Stimulated activated CD4-positive, alpha-beta T cell treated with anti-CD3 and anti-CD28 coated beads, Interleukin-12 subunit alpha, Interleukin-12 subunit beta, amount 100 ng/mL, for 24 hours (primary cell): Measurements from ENCODE around the gene PAGR1.
"Not testable (repeated sequence)": the region's sequence is repeated elsewhere in the genome, so short reads cannot be mapped to it uniquely, and the experiment has no call there.

Source experiments
- DNase-seq, 2 experiments: peaks; one replicate each; pipeline ENCODE4 v3.0.0-alpha.2; 2020; ENCODE audit warnings: low read depth in 2 of 2

PAGR1 gene

DNA sequence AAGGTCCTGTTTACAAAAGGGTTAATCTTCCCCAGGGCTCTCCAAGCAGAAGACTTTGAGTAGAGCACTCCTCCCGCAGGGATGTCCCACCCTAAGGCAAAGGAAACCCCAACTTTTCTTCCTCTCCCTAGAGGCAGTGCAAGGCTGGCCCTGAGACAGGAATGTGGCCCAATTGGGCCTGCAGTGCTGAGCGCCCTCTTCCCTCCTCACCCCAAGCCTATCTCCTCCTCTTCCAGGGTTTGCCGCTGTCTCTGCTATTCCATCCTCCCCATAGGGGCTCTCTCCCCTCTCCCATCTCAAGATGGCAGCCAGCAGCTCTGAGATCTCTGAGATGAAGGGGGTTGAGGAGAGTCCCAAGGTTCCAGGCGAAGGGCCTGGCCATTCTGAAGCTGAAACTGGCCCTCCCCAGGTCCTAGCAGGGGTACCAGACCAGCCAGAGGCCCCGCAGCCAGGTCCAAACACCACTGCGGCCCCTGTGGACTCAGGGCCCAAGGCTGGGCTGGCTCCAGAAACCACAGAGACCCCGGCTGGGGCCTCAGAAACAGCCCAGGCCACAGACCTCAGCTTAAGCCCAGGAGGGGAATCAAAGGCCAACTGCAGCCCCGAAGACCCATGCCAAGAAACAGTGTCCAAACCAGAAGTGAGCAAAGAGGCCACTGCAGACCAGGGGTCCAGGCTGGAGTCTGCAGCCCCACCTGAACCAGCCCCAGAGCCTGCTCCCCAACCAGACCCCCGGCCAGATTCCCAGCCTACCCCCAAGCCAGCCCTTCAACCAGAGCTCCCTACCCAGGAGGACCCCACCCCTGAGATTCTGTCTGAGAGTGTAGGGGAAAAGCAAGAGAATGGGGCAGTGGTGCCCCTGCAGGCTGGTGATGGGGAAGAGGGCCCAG lies 3.0 kb upstream of the PAGR1 start:
- no peak for DNase-seq

- DNase-seq = no peak
Measured at GRCh38 chr16:29813644-29814562, 2.0 kb upstream of the PAGR1 start.

- no peak for DNase-seq
Measured at GRCh38 chr16:29814592-29814991, 1.4 kb upstream of the PAGR1 start.

DNA sequence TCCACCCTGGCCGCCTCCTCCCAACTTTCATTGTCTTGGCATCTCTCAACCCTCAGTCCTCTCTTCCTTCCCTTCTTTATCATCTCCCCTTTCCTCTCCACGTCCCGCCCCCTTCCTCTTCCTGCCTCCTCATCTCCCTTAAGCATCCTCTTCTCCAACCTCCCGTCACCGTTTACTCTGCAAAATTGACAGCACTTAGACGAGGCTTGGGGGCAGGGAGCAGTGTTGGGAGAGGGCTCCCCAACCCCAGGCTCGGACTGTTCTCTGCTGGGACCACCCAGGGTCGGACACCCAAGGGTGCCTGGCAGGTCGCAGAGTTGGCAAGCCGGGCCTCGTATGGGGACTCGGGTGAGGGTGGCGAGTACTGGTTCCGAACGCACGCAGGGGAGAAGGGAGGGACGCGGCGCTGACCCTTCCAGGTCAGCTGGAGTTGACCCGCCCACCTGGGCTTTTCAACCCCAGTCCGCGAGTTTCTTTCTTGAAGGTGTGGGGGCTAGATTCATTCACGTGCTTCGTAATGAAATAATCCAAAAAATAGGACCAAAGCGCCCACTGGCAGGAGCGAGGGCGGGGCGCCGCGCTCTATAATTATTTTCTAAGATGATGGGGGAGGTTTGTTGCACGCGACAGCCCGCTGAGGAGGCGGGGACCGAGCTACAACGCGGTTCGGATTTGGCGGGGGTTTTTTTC lies 775 bp upstream of the PAGR1 start:
- no peak for DNase-seq

- DNase-seq = peak in 1 of 2 experiments; percentile 40
Measured at GRCh38 chr16:29816694-29817441, 916 bp downstream of the PAGR1 start.

- no peak for DNase-seq
Measured at GRCh38 chr16:29818082-29818481, 2.1 kb downstream of the PAGR1 start.

DNA sequence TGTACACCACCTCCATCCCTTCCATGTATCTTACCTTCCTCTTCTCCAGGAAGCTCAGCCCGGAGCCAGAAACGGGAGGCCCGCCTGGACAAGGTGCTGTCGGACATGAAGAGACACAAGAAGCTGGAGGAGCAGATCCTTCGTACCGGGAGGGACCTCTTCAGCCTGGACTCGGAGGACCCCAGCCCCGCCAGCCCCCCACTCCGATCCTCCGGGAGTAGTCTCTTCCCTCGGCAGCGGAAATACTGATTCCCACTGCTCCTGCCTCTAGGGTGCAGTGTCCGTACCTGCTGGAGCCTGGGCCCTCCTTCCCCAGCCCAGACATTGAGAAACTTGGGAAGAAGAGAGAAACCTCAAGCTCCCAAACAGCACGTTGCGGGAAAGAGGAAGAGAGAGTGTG lies 3.6 kb downstream of the PAGR1 start:
- DNase-seq = no peak

DNA sequence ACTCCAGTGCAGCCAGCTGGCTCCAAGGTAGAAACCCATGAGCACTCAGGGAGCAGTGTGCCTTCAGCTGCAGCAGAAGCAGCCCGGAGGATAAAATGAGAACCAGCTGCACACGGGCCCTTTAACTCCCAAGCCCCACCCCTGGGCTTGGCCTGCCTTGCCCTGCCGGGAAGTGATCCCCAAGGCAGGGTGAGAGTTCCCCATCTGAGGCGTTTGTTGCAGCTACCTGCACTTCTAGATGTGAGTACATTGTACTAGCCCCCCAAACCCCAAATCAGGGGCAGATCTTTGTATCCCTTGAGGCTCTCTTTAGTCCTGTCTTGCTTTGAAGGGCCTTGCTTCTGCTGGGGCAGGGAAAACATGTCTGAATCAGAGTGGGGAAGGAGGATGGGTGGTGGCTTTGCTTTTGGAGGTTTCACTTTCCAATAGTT lies 4.3 kb downstream of the PAGR1 start, which contains the start of gene MVP:
TSS of gene MVP (plus strand) at position 192 of the 431 bp plus-strand sequence. CDS start 10,088 bp downstream, outside the sequence.
- DNase-seq = no peak

- DNase-seq = no peak
Measured at GRCh38 chr16:29820730-29821642, 5.0 kb downstream of the PAGR1 start.

GRCh38 chr16:29821643-29822115 lies 5.7 kb downstream of the PAGR1 start:
- DNase-seq = no peak

DNA sequence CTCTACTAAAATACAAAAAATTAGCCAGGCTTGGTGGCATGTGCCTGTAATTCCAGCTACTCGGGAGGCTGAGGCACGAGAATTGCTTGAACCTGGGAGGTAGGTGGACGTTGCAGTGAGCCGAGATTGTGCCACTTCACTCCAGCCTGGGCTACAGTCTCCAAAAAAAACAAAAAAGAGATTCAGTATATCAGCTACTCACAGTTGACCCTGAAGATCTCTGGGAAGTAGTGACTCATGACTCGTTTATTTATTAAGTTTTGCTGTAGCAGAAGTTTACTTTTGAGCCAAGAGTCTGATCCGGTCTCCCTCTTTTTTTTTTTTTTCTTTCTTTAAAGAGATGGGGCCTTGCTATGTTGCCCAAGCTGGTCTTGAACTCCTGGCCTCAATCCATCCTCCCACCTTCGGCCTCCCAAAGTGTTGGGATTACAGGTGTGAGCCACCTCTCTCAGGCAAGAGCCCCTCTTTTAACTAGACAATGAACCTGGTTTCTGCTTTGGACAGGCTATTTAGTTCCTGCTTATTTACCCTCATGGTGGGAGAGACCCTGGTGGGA lies 8.7 kb downstream of the PAGR1 start:
- no peak for DNase-seq

GRCh38 chr16:29825145-29826044 lies 9.4 kb downstream of the PAGR1 start:
- no peak for DNase-seq

GRCh38 chr16:29826342-29826695 lies 10.4 kb downstream of the PAGR1 start:
- DNase-seq = no peak

- no peak for DNase-seq
Measured at GRCh38 chr16:29830774-29831173, 14.8 kb downstream of the PAGR1 start.

- no peak for DNase-seq
Measured at GRCh38 chr16:29831490-29831889, 15.5 kb downstream of the PAGR1 start.

DNA sequence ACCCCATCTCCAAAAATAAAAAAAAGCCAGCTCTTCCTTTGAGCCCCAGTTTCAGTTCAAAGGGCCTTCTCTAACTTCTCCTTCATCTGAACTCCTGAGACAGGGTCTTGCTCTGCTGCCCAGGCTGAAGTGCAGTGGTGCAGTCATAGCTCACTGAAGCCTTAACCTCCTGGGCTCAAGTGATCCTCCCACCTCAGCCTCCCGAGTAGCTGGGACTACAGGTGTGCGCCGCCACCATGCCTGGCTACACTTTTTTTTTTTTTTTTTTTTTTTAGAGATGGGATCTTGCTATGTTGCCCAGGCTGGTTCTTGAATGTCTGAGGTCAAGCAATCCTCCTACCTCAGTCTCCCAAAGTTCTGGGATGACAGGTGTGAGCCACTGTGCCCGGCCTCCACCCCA lies 17.3 kb downstream of the PAGR1 start:
- not testable (repeated sequence) for DNase-seq

DNA sequence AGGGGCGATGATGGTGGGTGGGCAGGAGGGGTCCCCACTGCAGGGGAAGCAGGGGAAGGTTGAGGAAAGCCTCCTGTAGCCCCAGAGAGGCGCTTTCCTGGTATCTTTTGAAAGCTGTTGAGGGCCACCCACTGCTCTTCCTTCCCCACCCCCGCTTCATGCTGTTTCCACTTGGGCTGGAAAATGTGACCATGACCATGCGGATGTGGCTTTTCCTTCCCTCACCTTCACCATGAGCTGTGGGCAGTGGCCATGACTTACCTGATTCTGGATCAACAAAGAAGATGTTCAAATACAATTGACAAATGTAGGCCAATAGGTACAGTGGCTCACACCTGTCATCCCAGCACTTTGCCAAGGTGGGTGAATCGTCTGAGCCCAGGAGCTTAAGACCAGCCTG lies 18.1 kb downstream of the PAGR1 start:
- DNase-seq = no peak

DNA sequence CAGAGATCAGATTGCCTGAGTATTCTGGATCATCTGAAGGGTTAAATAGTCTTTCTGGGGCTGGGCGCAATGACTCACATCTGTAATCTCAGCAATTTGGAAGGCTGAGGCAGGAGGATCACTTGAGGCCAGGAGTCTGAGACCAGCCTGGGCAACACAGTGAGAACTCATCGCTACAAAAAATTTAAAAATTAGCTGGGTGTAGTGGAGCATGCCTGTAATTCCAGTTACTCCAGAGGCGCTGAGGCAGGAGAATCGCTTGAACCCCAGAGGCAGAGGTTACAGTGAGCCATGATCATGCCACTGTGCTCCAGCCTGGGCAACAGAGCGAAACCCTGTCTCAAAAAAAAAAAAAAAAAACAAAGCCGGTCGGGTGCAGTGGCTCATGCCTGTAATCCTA lies 20.0 kb downstream of the PAGR1 start:
- no peak for DNase-seq

GRCh38 chr16:29836623-29837022 lies 20.7 kb downstream of the PAGR1 start:
- no peak for DNase-seq
